ENCODE results near the gene SDHA.
"Not testable (repeated sequence)": the region's sequence is repeated elsewhere in the genome, so short reads cannot be mapped to it uniquely, and the experiment has no call there.

The SDHA gene

DNA sequence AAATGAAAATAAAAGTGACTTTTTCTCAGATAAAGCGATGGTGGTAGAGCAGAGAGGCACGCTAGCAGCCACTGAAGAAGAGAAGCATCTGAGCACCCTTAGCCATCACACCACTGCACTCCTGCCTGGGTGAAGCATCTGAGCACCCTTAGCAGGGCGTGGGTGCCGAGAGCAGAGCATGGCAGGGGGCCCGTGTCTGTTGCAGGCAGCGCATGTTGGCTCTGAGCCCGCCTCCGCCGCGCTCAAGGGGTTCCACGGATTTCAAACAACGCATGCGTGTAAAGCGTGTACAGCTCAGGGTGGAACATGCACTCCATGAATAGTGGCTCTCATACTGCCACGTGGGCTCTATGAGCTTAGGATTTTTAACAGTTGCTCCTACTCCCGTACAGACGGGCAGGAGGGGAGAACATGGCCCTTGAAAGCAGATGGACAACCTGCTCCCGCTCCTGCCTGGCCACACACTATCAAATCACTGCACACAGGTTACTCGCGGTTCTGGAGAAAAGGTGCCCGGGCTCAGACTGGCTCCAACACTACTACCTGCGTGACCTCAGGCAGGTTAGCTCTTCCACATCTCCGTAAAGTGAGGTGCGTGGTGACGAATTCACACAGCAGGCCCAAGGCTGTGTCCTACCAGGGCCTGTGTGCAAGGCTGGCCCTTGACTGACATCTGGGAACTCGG lies 14.7 kb upstream of the SDHA start:
- Histone ChIP-seq H3K27me3 (ENCODE audit: control insufficient read depth, insufficient read depth, low read length) (no peaks in the 10 kb centered on the region), H3K4me3 (ENCODE audit: low read length) (no peak overlapping the region), H3K4me2 (ENCODE audit: low read length) (no peak overlapping the region), H3K9ac (ENCODE audit: low read depth, low read length) (no peak overlapping the region), H3K9me3 (replicated peaks; ENCODE audit: low read length) (no peaks in the 10 kb centered on the region), H3K36me3 (ENCODE audit: insufficient read depth, low read length) (peaks cover 27% of the 10 kb centered on the region), H3K4me1 (ENCODE audit: control insufficient read depth, insufficient read depth, low read length) (peaks cover 7% of the 10 kb centered on the region)

DNA sequence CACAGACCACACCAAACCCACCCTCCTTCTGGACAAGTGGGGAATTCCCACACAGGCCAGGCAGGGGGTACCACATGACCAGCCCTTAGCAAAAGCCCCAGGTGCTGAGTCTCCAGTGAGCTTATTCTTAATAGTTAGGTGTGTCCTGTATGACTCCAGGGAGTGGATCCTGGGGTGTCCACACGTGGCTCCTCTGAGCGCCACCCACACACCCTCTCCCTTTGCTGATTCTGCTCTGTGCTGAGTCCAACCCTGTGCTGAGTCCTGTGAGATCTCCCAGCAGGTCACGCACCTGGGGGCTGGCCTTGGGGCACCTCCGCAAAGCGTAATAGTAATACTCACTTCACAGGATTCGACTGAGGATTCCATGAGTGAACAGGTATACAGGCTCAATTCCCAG lies 14.1 kb upstream of the SDHA start:
- no peaks in the 10 kb centered on the region for H3K27me3 ChIP-seq (ENCODE audit: control insufficient read depth, insufficient read depth, low read length)
- H3K4me2 ChIP-seq (ENCODE audit: low read length) = no peak overlapping the region

DNA sequence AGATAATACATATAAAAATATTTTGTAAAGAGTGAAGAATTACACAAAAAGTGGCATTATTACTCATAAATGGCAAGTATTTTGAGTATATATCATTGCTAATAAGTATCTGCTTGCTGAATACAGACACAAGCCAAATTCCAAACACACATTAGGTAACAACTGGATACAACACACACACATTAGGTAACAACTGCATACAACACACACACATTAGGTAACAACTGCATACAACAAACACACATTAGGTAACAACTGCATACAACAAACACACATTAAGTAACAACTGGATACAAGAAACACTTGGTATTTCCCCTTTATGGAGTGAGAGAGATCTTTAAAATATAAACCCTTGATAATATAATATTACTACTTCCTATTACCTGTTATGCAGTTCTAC lies 13.7 kb upstream of the SDHA start:
- peaks cover 24% of the 10 kb centered on the region for H3K36me3 ChIP-seq (ENCODE audit: insufficient read depth, low read length)
- H3K9me3 ChIP-seq (replicated peaks; ENCODE audit: low read length) = no peaks in the 10 kb centered on the region
- no peak overlapping the region for H3K9ac ChIP-seq (ENCODE audit: low read depth, low read length)

More for the DNA sequence above, 14.1 kb upstream of the SDHA start:
- Histone ChIP-seq H3K36me3 (ENCODE audit: insufficient read depth, low read length) (peaks cover 25% of the 10 kb centered on the region), H3K4me3 (ENCODE audit: low read length) (no peak overlapping the region), H3K9ac (ENCODE audit: low read depth, low read length) (no peak overlapping the region), H3K9me3 (replicated peaks; ENCODE audit: low read length) (no peaks in the 10 kb centered on the region), H3K4me1 (ENCODE audit: control insufficient read depth, insufficient read depth, low read length) (peaks cover 7% of the 10 kb centered on the region)

DNA sequence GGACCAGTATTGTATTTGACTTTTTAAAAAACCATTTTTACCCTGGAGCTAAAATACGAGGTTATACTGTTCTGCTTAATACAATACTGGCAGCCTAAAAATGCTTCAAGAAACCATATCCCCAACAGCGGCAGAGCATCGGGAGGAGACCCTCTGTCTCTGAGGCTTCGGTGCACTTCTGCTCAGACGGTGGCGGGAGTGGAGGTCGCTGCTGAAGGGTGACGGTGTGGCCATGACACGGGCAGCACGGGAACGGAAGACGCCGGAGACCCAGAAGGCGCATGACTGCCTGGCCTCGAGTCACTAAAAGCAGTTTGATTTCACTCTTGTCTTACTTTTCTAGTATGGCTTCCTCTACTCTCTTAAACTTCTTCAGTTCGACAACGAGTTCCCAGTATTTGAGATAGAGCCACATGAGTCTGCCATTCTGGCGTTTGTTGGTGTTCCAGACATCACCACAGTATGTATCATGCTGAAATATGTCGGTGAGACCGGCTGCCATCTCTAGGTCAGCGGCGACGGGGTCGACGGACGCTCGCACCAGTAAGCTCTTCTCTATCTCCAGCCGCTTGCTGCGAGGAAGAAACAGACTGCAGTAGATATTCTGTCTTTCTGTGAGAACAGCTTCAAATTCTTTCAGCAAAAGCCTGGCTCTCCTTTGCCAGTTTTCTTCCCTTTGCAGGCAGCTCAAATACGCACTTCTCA lies 13.0 kb upstream of the SDHA start:
- H3K36me3 ChIP-seq (ENCODE audit: insufficient read depth, low read length) = peaks cover 24% of the 10 kb centered on the region
- no peaks in the 10 kb centered on the region for H3K27me3 ChIP-seq (ENCODE audit: control insufficient read depth, insufficient read depth, low read length)
- H3K4me1 ChIP-seq (ENCODE audit: control insufficient read depth, insufficient read depth, low read length) = peaks cover 7% of the 10 kb centered on the region
- no peak overlapping the region for H3K4me2 ChIP-seq (ENCODE audit: low read length)
- H3K9ac ChIP-seq (ENCODE audit: low read depth, low read length) = no peak overlapping the region
- no peaks in the 10 kb centered on the region for H3K9me3 ChIP-seq (replicated peaks; ENCODE audit: low read length)
- no peak overlapping the region for H3K4me3 ChIP-seq (ENCODE audit: low read length)

More for the DNA sequence above, 13.7 kb upstream of the SDHA start:
- H3K4me2 ChIP-seq (ENCODE audit: low read length) = no peak overlapping the region
- H3K27me3 ChIP-seq (ENCODE audit: control insufficient read depth, insufficient read depth, low read length) = no peaks in the 10 kb centered on the region
- H3K4me1 ChIP-seq (ENCODE audit: control insufficient read depth, insufficient read depth, low read length) = peaks cover 7% of the 10 kb centered on the region
- H3K4me3 ChIP-seq (ENCODE audit: low read length) = no peak overlapping the region

DNA sequence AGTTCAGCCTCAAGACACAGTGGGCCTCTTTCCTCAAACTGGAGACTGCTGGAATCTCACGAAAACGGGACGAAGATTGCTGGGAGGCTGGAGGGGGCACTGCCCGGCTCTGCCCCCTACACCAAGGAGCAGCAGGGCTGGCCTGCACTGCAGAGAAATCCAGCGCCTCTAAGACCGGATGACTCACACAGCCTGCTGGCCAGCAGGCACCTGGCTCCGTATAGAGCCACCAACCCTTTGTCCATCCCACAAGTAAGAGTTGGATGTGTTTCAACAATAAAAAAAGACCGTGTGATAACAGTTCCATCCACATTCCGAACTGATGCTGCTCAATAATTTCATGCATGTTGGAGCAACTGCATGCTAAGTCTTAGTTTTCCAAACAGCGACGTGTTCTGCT lies 11.7 kb upstream of the SDHA start:
- Histone ChIP-seq H3K9ac (ENCODE audit: low read depth, low read length) (no peak overlapping the region), H3K4me2 (ENCODE audit: low read length) (peak overlapping the region; percentile 23), H3K9me3 (replicated peaks; ENCODE audit: low read length) (no peaks in the 10 kb centered on the region), H3K4me1 (ENCODE audit: control insufficient read depth, insufficient read depth, low read length) (peaks cover 7% of the 10 kb centered on the region), H3K36me3 (ENCODE audit: insufficient read depth, low read length) (peaks cover 24% of the 10 kb centered on the region), H3K4me3 (ENCODE audit: low read length) (no peak overlapping the region), H3K27me3 (ENCODE audit: control insufficient read depth, insufficient read depth, low read length) (no peaks in the 10 kb centered on the region)

DNA sequence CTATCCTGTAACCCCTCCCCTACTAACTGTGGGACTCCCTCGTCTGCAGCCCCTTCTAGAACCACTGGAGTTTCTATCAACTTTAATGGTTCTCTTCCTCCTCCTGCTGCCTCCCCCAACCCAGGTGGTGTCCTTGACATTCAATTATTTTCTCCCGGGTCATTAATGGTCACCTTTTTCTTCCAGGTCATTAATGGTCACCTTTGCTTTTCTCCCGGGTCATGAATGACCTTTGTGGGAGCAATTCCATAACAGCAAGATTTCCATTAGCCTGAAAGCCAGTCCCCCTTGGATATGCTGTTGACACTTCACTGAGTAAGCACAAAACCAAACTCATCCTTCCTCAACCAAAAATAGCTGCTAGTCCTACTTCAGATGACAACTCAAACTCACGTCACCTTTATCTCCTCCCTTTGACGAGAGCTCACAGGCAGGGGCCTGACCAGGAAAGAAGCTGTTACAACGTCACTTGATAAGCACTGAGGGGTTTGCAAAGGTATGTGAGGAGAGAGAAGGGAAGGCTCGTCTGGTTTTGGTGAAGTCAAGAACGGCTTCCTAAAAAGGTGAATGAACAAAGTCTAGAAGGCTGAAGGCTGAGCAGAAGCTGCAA lies 11.1 kb upstream of the SDHA start:
- Histone ChIP-seq H3K4me2 (ENCODE audit: low read length) (no peak overlapping the region), H3K4me1 (ENCODE audit: control insufficient read depth, insufficient read depth, low read length) (peaks cover 7% of the 10 kb centered on the region), H3K9me3 (replicated peaks; ENCODE audit: low read length) (no peaks in the 10 kb centered on the region), H3K27me3 (ENCODE audit: control insufficient read depth, insufficient read depth, low read length) (no peaks in the 10 kb centered on the region), H3K4me3 (ENCODE audit: low read length) (no peak overlapping the region), H3K36me3 (ENCODE audit: insufficient read depth, low read length) (peaks cover 24% of the 10 kb centered on the region), H3K9ac (ENCODE audit: low read depth, low read length) (no peak overlapping the region)

DNA sequence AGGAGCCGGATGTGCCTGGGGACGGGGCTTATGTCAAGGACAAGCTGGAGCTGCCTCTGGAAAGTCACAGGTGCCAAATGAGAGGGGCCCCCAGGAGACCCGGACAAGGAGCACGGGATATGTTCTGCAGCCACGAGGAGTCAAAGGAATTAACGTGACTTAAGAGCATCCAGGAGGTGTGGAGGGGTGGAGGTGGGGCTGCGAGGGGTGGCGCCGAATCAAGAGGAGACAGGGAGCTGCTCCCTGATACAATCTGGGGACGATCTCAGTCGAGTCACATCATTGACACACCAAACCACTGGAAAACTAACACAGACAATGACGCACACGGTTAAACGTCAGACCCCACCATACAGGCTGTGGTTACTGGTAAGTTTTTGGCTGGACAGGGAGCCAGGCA lies 10.5 kb upstream of the SDHA start:
- Histone ChIP-seq H3K4me2 (ENCODE audit: low read length) (no peak overlapping the region), H3K36me3 (ENCODE audit: insufficient read depth, low read length) (peaks cover 24% of the 10 kb centered on the region)

DNA sequence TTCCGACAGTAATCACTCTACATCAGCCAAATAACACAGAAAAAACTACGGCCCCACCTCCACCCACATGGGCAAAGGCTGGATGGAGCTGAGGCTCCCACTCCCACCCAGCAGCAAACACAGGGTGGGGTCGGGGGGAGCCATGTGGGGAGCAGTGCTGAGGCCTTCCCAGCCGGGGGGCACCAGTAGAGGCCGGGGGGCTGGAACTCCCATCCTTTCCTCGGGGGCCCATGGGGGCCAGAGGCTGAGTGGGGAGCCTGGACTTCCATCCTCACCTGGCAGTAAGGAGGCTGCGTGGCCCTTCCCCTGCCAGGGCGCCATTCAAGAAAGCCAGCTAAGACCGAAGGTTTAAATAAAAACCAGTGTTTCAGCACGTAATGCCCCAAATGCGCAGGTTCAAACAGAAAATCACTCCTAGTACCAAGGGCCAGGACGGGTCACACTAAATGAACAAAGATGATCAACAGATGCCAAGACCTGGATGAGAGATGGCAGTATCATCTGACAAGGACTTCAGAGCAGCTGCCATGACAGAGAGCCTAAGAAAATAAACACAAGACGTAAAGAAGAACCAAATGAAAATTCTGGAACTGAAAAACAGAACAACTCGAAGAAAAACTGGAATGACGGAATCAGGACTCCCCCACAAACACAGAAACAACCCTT lies 9.5 kb upstream of the SDHA start:
- no peak overlapping the region for H3K9ac ChIP-seq (ENCODE audit: low read depth, low read length)
- no peak overlapping the region for H3K4me2 ChIP-seq (ENCODE audit: low read length)
- no peak overlapping the region for H3K4me3 ChIP-seq (ENCODE audit: low read length)
- no peaks in the 10 kb centered on the region for H3K27me3 ChIP-seq (ENCODE audit: control insufficient read depth, insufficient read depth, low read length)
- H3K9me3 ChIP-seq (replicated peaks; ENCODE audit: low read length) = no peaks in the 10 kb centered on the region
- peaks cover 22% of the 10 kb centered on the region for H3K36me3 ChIP-seq (ENCODE audit: insufficient read depth, low read length)
- H3K4me1 ChIP-seq (ENCODE audit: control insufficient read depth, insufficient read depth, low read length) = peaks cover 7% of the 10 kb centered on the region

More for the DNA sequence above, 10.5 kb upstream of the SDHA start:
- H3K4me3 ChIP-seq (ENCODE audit: low read length) = no peak overlapping the region
- H3K9me3 ChIP-seq (replicated peaks; ENCODE audit: low read length) = no peaks in the 10 kb centered on the region
- H3K27me3 ChIP-seq (ENCODE audit: control insufficient read depth, insufficient read depth, low read length) = no peaks in the 10 kb centered on the region
- H3K4me1 ChIP-seq (ENCODE audit: control insufficient read depth, insufficient read depth, low read length) = peaks cover 7% of the 10 kb centered on the region
- H3K9ac ChIP-seq (ENCODE audit: low read depth, low read length) = no peak overlapping the region

DNA sequence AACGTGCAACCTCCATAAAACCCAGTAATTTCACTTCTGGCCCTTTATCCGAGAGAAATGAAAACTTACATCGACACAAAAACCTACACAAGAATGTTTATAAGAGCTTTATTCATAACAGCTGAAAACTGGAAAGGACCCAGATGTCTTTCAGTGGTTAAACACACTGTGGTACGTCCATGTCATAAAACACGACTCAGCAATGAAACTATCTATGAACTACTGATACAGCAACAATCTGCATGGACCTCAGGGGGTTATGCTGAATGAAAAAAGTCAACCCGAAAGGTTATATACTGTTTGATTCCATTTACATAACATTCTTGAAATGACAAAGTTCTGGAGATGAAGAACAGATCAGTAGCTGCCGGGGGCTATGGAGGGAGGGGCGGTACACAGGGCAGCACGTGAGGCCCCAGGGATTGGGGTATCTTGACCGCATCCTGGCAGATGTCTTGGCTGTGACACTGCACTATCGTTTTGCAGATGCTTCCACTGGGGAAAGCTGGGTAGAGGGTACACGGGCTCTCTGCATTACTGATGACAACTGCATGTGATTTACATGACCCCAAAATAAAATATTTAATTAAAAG lies 4.2 kb upstream of the SDHA start:
- H3K9ac ChIP-seq (ENCODE audit: low read depth, low read length) = no peak overlapping the region
- H3K4me2 ChIP-seq (ENCODE audit: low read length) = no peak overlapping the region
- H3K36me3 ChIP-seq (ENCODE audit: insufficient read depth, low read length) = peaks cover 10% of the 10 kb centered on the region
- H3K4me3 ChIP-seq (ENCODE audit: low read length) = no peak overlapping the region
- H3K9me3 ChIP-seq (replicated peaks; ENCODE audit: low read length) = no peaks in the 10 kb centered on the region
- H3K27me3 ChIP-seq (ENCODE audit: control insufficient read depth, insufficient read depth, low read length) = no peaks in the 10 kb centered on the region
- H3K4me1 ChIP-seq (ENCODE audit: control insufficient read depth, insufficient read depth, low read length) = peaks cover 7% of the 10 kb centered on the region

DNA sequence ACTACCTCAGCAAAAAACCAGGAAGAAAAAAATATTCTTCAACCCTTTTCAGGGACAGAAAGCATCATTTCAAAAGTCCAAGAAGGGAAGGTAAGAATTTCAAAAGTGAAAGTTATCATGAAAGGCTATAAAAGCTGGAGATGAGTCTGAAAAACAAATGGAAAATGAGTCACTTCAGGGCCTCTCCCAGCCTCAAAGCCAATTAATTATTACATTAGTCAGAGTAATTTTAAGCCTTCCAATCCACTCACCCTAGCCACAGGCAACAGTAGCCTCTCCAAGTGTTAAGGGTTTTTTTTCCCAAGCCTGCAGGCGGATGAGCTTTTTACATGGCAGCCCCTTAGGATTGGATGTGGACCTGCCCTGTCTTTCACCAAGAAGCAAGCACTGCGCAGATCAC lies 2.9 kb upstream of the SDHA start:
- not testable (repeated sequence) for H3K4me3 ChIP-seq (ENCODE audit: low read length)
- peaks cover 14% of the 10 kb centered on the region for H3K4me1 ChIP-seq (ENCODE audit: control insufficient read depth, insufficient read depth, low read length)

DNA sequence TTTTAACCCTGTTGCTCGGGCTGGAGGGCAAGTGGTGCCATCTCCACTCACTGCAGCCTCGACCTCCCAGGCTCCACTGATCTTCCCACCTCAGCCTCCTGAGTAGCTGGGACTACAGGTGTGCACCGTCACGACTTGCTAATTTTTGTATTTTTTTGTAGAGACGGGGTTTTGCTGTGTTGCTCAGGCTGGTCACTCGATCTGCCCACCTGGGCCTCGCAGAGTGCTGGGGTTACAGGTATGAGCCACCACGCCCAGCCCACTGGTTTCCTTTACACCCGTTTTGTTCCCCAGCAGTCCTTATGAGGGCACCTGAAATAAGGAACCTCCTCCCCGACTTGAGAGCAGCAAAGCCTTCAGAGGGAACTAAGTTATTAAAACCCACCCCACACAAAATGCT lies 2.0 kb upstream of the SDHA start:
- H3K4me3 ChIP-seq (ENCODE audit: low read length); H3K27me3 ChIP-seq (ENCODE audit: control insufficient read depth, insufficient read depth, low read length); H3K9ac ChIP-seq (ENCODE audit: low read depth, low read length); H3K4me2 ChIP-seq (ENCODE audit: low read length); H3K9me3 ChIP-seq (replicated peaks; ENCODE audit: low read length): not testable (repeated sequence)
- Histone ChIP-seq H3K4me1 (ENCODE audit: control insufficient read depth, insufficient read depth, low read length) (peaks cover 17% of the 10 kb centered on the region), H3K36me3 (ENCODE audit: insufficient read depth, low read length) (peaks cover 10% of the 10 kb centered on the region)

More for the DNA sequence above, 2.9 kb upstream of the SDHA start:
- not testable (repeated sequence) for H3K9me3 ChIP-seq (replicated peaks; ENCODE audit: low read length); H3K27me3 ChIP-seq (ENCODE audit: control insufficient read depth, insufficient read depth, low read length); H3K9ac ChIP-seq (ENCODE audit: low read depth, low read length)
- Histone ChIP-seq H3K36me3 (ENCODE audit: insufficient read depth, low read length) (peaks cover 10% of the 10 kb centered on the region), H3K4me2 (ENCODE audit: low read length) (peak overlapping the region; percentile 43)
